H1 (cell line): ENCODE results near the gene NLRC3.

Source experiments
- ATF2 ChIP-seq: IDR thresholded peaks from 2 replicates; pipeline ENCODE4 v1.6.1; 2012; ENCODE audit warnings: low read length, inconsistent platforms
- CTCF ChIP-seq, 3 experiments: IDR thresholded peaks; 1 replicate in 2 of 3; 2 replicates in 1 of 3; pipeline versions ENCODE4 v1.5.1 to v1.6.1; 2011; ENCODE audit warnings: low read length in 3 of 3, mild to moderate bottlenecking in 3 of 3, inconsistent platforms in 2 of 3, low read depth in 1 of 3, moderate library complexity in 1 of 3; ENCODE audit not compliant: insufficient read depth in 1 of 3; ENCODE audit errors: control extremely low read depth in 1 of 3
- EP300 ChIP-seq, 2 experiments: IDR thresholded peaks; 1 replicate in 1 of 2; 2 replicates in 1 of 2; pipeline ENCODE4 v1.6.1; 2011 to 2012; ENCODE audit warnings: low read depth in 2 of 2, low read length in 2 of 2, mild to moderate bottlenecking in 2 of 2, borderline replicate concordance in 1 of 2, inconsistent platforms in 1 of 2, moderate library complexity in 1 of 2
- POLR2A ChIP-seq, 2 experiments: IDR thresholded peaks; 1 replicate in 1 of 2; 2 replicates in 1 of 2; pipeline ENCODE4 v1.6.1; 2011; ENCODE audit warnings: low read depth in 2 of 2, low read length in 2 of 2, mild to moderate bottlenecking in 2 of 2; ENCODE audit errors: control extremely low read depth in 1 of 2
- RAD21 ChIP-seq, 2 experiments: IDR thresholded peaks in 1 of 2; conservative IDR thresholded peaks in 1 of 2; 2 replicates each; pipeline ENCODE4 v1.6.1; 2011; ENCODE audit warnings: low read depth in 2 of 2, low read length in 2 of 2, improper control_type of control experiment in 1 of 2, inconsistent platforms in 1 of 2, mild to moderate bottlenecking in 1 of 2, moderate library complexity in 1 of 2
- TCF12 ChIP-seq: IDR thresholded peaks from 2 replicates; pipeline ENCODE4 v1.6.1; 2011; ENCODE audit warnings: low read depth, mild to moderate bottlenecking, low read length

- TF ChIP-seq CTCF (IDR thresholded peaks at IDR 0.05; ENCODE audit: control extremely low read depth in 1 of 3, insufficient read depth in 1 of 3, low read depth in 1 of 3, low read length in 3 of 3) (no peak), ATF2 (no peak), TCF12 (no peak), RAD21 (IDR thresholded peaks at IDR 0.05 in 1 of 2, conservative IDR thresholded peaks at IDR 0.05 in 1 of 2; ENCODE audit: low read depth in 2 of 2, low read length in 2 of 2) (no peak), POLR2A (IDR thresholded peaks at IDR 0.05; ENCODE audit: control extremely low read depth in 1 of 2, low read depth in 2 of 2, low read length in 2 of 2) (no peak), EP300 (IDR thresholded peaks at IDR 0.05; ENCODE audit: borderline replicate concordance in 1 of 2, low read depth in 2 of 2, low read length in 2 of 2) (no peak)
Measured at GRCh38 chr16:3625911-3626732, 48.9 kb upstream of the NLRC3 start.
